Epithelial cell of esophagus (primary cell): ENCODE measurements around the gene CBFB.

ENCODE experiments used
- DNase-seq: peaks from one replicate; pipeline ENCODE4 v3.0.0; 2010; ENCODE audit warnings: low read depth
- H3K4me3 ChIP-seq: 2 replicates; pipeline ENCODE4 v1.5.1; 2011; ENCODE audit warnings: mild to moderate bottlenecking, low read length, control low read depth
- TF ChIP-seq, protein P1 (sequence below): IDR thresholded peaks from 2 replicates; pipeline ENCODE4 v1.5.1; 2011; ENCODE audit warnings: low read depth, mild to moderate bottlenecking, low read length, control low read depth, inconsistent platforms; ENCODE audit not compliant: insufficient read depth; ENCODE audit errors: missing control alignments

The CBFB gene

DNA sequence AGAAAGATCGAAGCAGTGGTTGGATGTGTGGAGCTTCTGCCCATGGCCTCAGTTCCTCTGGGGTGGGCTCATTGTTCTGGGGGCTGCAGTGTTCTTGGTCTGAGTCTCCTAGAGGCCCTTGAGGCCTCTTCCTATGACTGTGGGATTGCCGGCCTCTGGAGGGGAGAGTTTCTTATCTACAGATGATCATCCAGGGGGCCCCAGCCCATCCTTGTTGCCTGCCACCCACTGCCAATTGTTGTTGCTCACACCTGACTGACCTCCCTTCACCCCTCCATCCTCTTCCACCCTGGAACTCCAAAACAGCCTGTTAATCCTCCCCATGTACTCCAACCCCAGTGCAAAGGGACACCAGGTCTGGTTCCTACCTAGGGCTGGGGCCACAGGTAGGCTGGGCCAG, 116.0 kb downstream of the CBFB start:
- DNase-seq: no peak
- H3K4me3 ChIP-seq: no peak overlapping the region
- TF ChIP-seq, protein P1, sequence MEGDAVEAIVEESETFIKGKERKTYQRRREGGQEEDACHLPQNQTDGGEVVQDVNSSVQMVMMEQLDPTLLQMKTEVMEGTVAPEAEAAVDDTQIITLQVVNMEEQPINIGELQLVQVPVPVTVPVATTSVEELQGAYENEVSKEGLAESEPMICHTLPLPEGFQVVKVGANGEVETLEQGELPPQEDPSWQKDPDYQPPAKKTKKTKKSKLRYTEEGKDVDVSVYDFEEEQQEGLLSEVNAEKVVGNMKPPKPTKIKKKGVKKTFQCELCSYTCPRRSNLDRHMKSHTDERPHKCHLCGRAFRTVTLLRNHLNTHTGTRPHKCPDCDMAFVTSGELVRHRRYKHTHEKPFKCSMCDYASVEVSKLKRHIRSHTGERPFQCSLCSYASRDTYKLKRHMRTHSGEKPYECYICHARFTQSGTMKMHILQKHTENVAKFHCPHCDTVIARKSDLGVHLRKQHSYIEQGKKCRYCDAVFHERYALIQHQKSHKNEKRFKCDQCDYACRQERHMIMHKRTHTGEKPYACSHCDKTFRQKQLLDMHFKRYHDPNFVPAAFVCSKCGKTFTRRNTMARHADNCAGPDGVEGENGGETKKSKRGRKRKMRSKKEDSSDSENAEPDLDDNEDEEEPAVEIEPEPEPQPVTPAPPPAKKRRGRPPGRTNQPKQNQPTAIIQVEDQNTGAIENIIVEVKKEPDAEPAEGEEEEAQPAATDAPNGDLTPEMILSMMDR: no peak

DNA sequence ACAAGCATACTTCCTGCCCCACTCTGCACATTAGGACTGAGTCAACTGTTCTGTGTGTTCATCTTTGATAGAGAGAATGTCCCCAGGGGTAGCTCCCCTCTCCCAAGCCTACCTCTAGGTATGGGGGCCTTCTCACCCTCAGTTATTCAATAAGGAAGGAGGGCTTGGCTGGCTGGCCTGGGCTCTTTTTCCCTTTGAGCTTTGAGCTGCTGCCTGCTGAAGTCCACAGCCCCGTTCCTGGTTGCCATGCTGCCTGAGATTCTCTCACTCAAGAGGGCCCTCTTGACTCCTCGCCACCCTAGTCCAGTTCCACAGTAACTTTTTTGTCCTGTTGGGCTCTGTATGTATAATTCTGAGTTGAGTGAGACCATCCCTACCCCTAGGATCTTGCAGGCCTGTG, 116.8 kb downstream of the CBFB start:
- TF ChIP-seq, protein P1: no peak
- no peak for DNase-seq
- no peak overlapping the region for H3K4me3 ChIP-seq

- TF ChIP-seq, protein P1: no peak
- H3K4me3 ChIP-seq: no peak overlapping the region
These were observed 117.8 kb downstream of the CBFB start for GRCh38 chr16:67146523-67147357.

DNA sequence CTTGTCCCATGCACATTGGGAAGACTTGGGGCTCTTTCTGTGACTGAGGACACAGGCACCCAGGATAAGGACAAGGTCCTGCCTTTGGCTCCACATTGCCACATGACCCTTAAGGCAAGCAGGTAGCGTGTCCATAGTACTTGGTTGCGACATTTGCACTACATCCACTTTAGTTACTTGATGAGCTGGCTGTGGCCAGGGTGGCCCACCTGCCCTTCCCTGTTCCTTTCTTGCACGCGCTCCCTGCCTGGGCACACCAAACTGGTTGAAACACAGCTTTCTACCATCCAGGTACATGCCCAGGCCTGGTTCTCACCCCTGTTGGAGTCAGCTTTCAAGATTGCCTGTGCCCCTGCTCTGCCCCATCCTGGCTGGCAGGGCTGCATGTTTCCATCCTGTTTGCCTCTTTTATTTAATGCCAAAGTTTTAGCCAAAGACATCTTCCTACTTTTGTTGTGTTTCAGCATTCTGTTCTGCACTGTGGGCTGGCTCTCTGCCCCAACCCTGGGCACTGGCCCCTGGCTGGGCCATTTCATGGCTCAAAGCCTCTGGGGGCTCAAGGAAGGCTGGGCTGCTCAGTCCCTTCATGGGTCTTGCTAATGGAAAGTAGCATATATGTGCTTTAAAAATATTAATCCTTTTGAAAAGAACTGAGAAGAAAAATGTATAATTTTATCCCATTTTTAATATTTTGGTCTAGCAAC, 118.6 kb downstream of the CBFB start:
- peak; percentile 69 for DNase-seq
- TF ChIP-seq, protein P1: no peak
- H3K4me3 ChIP-seq: no peak overlapping the region

More at GRCh38 chr16:67146523-67147357, 117.8 kb downstream of the CBFB start:
- DNase-seq: no peak

DNA sequence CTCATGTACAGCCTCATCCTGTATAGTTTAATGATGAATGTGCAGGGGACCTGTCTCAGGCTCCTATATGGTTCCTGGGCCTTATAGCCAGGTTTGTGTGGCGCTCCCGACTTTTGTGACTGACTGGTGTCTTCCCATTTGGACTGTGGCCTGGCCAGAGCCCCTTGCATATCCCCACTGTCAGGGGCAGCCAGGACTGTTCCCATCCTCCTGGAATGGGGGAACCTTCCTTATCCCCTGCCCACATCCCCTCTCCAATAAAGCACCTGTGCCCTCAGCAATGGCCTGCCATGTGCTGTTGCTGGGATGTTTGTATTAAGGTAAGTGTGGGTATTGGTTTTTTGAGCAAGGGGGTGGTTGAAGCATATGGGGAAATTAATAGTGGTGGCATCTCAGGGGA, 119.3 kb downstream of the CBFB start:
- no peak for DNase-seq
- H3K4me3 ChIP-seq: no peak overlapping the region
- TF ChIP-seq, protein P1: no peak

GRCh38 chr16:67148656-67149275, 119.8 kb downstream of the CBFB start:
- DNase-seq: no peak
- H3K4me3 ChIP-seq: no peak overlapping the region
- TF ChIP-seq, protein P1: no peak
